ENCODE data around the gene WDR70. TPM values are rescaled to one million over a fixed set of nuclear protein-coding genes. Genes with fewer than 3 reads are reported as not detected.

WDR70 gene
- total RNA-seq, 1 experiment from 2014 or later, result 30.0 TPM

DNA sequence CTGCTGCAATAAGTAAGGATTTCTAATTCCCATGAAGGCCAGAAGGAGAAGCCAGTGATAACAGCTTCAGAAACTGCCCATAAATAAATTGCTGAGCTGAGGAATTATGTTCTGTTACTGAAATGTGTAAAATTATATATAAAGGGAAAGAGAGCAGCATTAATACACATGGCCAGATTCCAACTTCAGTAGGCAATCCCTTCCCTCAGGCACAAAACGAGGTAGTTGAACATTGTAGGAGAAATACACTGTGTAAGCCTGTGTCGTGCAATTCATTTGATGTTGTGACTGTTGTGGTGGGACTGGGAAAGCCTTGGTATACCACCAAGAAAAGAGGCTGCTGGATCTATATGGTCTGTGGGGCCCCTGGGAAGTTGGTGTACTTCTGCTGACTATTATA is 192.9 kb downstream of the WDR70 start:
- intact Hi-C loops (cut with micrococcal nuclease; ENCODE audit: unreplicated experiment), result no loop called here
- no peak overlapping the region for H3K4me3 Mint-ChIP-seq (ENCODE audit: low read depth, unreplicated experiment)
- TF ChIP-seq, protein P1, sequence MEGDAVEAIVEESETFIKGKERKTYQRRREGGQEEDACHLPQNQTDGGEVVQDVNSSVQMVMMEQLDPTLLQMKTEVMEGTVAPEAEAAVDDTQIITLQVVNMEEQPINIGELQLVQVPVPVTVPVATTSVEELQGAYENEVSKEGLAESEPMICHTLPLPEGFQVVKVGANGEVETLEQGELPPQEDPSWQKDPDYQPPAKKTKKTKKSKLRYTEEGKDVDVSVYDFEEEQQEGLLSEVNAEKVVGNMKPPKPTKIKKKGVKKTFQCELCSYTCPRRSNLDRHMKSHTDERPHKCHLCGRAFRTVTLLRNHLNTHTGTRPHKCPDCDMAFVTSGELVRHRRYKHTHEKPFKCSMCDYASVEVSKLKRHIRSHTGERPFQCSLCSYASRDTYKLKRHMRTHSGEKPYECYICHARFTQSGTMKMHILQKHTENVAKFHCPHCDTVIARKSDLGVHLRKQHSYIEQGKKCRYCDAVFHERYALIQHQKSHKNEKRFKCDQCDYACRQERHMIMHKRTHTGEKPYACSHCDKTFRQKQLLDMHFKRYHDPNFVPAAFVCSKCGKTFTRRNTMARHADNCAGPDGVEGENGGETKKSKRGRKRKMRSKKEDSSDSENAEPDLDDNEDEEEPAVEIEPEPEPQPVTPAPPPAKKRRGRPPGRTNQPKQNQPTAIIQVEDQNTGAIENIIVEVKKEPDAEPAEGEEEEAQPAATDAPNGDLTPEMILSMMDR (IDR thresholded peaks at IDR 0.05; ENCODE audit: unreplicated experiment), result no peak
- CTCF ChIA-PET, result no interaction called here
- no TSS peak for BruUV-seq (replicated peaks)
- H3K27me3 Mint-ChIP-seq (ENCODE audit: unreplicated experiment), result no peaks in the 10 kb centered on the region
- no peak overlapping the region for H3K27ac Mint-ChIP-seq (ENCODE audit: unreplicated experiment)
- no peak for DNase-seq
- H3K36me3 Mint-ChIP-seq (ENCODE audit: insufficient read depth, unreplicated experiment), result no peaks in the 10 kb centered on the region
- H3K9me3 Mint-ChIP-seq (ENCODE audit: low read depth, unreplicated experiment), result no peaks in the 10 kb centered on the region
- no peaks in the 10 kb centered on the region for H3K4me1 Mint-ChIP-seq (ENCODE audit: low read depth, unreplicated experiment)

DNA sequence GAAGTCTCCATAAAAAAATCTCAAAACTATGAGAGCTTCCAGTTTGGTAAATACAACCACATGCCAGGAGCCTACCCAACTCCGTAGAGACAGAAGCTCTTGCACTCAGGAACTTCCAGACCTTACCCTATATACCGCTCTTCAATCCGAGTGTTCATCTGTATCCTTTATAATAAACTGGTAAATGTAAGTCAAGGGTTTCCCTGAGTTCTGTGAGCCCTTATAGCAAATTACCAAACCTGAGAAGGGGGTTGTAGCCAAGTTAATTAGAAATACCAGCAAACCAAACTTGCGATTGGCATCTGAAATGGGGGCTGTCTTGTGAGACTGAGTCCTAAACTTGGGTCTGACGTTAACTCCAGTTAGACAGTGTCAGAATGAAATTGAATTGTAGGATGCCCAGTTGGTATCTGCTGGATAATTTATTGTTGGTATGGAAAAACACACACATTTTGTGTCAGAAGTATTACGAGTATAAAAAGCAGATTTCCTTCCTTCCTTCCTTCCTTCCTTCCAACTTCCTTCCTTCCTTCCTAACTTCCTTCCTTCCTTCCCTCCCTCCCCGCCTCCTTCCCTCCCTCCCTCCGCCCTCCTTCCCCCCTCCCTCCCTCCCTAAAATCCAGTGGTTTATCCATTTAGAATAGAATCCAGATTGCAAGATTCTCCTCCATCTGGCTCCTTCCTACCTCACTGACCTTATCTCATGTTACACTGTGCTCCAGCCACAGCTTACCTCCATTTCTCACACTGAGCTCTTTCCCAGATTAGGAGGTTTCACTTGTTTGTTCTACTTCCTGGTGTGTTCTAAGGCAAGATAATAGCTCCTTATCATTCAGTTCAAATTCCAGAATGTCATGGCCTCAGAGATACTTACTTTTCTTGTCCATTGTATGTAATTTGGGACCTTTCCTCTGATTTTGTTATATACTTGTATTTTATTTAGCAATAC is 196.7 kb downstream of the WDR70 start:
- Mint-ChIP-seq H3K4me3 (ENCODE audit: low read depth, unreplicated experiment) (no peak overlapping the region), H3K27me3 (ENCODE audit: unreplicated experiment) (no peaks in the 10 kb centered on the region), H3K4me1 (ENCODE audit: low read depth, unreplicated experiment) (no peaks in the 10 kb centered on the region), H3K9me3 (ENCODE audit: low read depth, unreplicated experiment) (no peaks in the 10 kb centered on the region), H3K36me3 (ENCODE audit: insufficient read depth, unreplicated experiment) (no peaks in the 10 kb centered on the region), H3K27ac (ENCODE audit: unreplicated experiment) (no peak overlapping the region)
- CTCF ChIA-PET, result interaction anchor here (0.6 kb wide), 1 partner anchor 319 kb away, joined by 3 read pairs; no protein-coding TSS in a partner anchor
- no peak for DNase-seq
- no TSS peak for BruUV-seq (replicated peaks)
- intact Hi-C loops (cut with micrococcal nuclease; ENCODE audit: unreplicated experiment), result no loop called here
- TF ChIP-seq, protein P1 (IDR thresholded peaks at IDR 0.05; ENCODE audit: unreplicated experiment), result no peak

DNA sequence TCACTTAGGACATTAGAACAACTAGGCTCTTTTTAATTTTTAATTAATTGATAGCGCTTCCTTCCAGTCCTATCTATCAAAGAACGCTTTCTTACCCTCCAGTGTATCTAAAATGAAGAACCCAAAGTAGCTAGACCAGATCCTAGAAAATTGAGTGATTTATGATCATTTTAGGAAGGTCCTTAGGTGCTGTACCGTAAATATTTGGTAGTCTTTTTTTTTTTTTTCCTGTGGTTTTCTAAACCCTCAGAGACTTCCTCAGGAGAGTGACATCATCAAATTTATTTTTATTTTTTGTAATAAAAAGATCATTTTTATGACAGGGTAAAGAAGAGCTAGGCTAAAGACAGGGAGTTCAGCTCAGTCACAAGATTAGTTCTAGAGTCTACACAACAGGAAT is 197.4 kb downstream of the WDR70 start:
- no peak for DNase-seq
- Mint-ChIP-seq H3K27ac (ENCODE audit: unreplicated experiment) (no peak overlapping the region), H3K4me3 (ENCODE audit: low read depth, unreplicated experiment) (no peak overlapping the region), H3K9me3 (ENCODE audit: low read depth, unreplicated experiment) (no peaks in the 10 kb centered on the region), H3K36me3 (ENCODE audit: insufficient read depth, unreplicated experiment) (no peaks in the 10 kb centered on the region), H3K27me3 (ENCODE audit: unreplicated experiment) (no peaks in the 10 kb centered on the region), H3K4me1 (ENCODE audit: low read depth, unreplicated experiment) (no peaks in the 10 kb centered on the region)
- no TSS peak for BruUV-seq (replicated peaks)
- CTCF ChIA-PET, result interaction anchor here (0.6 kb wide), 1 partner anchor 318 kb away, joined by 3 read pairs; no protein-coding TSS in a partner anchor
- TF ChIP-seq, protein P1 (IDR thresholded peaks at IDR 0.05; ENCODE audit: unreplicated experiment), result no peak
- intact Hi-C loops (cut with micrococcal nuclease; ENCODE audit: unreplicated experiment), result no loop called here

DNA sequence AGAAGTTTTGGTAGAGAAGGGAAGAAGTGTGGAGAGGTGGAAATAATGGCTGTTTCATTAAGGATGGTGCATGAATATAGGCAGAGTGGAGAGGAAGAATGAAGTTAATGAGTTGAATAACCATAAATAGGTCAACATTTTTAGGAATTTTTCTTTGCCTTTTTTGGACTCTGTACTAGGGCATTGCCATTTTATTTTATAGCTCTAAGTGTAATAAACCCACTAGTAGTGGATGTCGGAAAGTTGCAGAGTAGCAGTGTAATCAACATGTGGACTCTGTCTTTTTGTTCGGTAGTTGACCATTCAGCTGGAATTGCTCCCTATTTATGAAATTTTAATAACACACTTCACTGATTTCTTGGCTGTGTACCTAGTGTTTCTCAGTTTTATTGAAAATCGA is 199.1 kb downstream of the WDR70 start:
- no peaks in the 10 kb centered on the region for H3K36me3 Mint-ChIP-seq (ENCODE audit: insufficient read depth, unreplicated experiment)
- no TSS peak for BruUV-seq (replicated peaks)
- no peaks in the 10 kb centered on the region for H3K9me3 Mint-ChIP-seq (ENCODE audit: low read depth, unreplicated experiment)
- H3K27me3 Mint-ChIP-seq (ENCODE audit: unreplicated experiment), result no peaks in the 10 kb centered on the region
- no peak overlapping the region for H3K27ac Mint-ChIP-seq (ENCODE audit: unreplicated experiment)
- H3K4me1 Mint-ChIP-seq (ENCODE audit: low read depth, unreplicated experiment), result no peaks in the 10 kb centered on the region
- CTCF ChIA-PET, result no interaction called here
- intact Hi-C loops (cut with micrococcal nuclease; ENCODE audit: unreplicated experiment), result no loop called here
- DNase-seq, result no peak
- H3K4me3 Mint-ChIP-seq (ENCODE audit: low read depth, unreplicated experiment), result no peak overlapping the region
- TF ChIP-seq, protein P1 (IDR thresholded peaks at IDR 0.05; ENCODE audit: unreplicated experiment), result no peak
